Mesothelial cell of epicardium (in vitro differentiated cells): ENCODE measurements around the gene SLC1A1. TPM values are rescaled to one million over a fixed set of nuclear protein-coding genes. Genes with fewer than 3 reads are reported as not detected.

Experiments used
- DNase-seq, 2 experiments: peaks; one replicate each; pipeline ENCODE4 v3.0.0; 2021; ENCODE audit warnings: low spot score in 2 of 2; ENCODE audit not compliant: unreplicated experiment in 2 of 2
- H3K27ac Mint-ChIP-seq: 2 replicates; pipeline ENCODE4 v1.8.0; 2021; ENCODE audit warnings: mixed read lengths
- H3K27me3 Mint-ChIP-seq: 2 replicates; pipeline ENCODE4 v1.8.0; 2021; ENCODE audit warnings: low read depth, mixed read lengths
- H3K36me3 Mint-ChIP-seq: 2 replicates; pipeline ENCODE4 v1.8.0; 2021; ENCODE audit warnings: mixed read lengths
- H3K4me1 Mint-ChIP-seq: 2 replicates; pipeline ENCODE4 v1.8.0; 2021; ENCODE audit warnings: mixed read lengths
- H3K4me3 Mint-ChIP-seq: 2 replicates; pipeline ENCODE4 v1.8.0; 2021; ENCODE audit warnings: mild to moderate bottlenecking, moderate library complexity, mixed read lengths
- H3K9me3 Mint-ChIP-seq: 2 replicates; pipeline ENCODE4 v1.8.0; 2021; ENCODE audit warnings: mixed read lengths
- total RNA-seq: library from RNA; stranded (reverse); gene quantifications from 3 replicates; pipeline ENCODE4 v1.2.1, GENCODE V29; 2021
- TF ChIP-seq, protein P1 (sequence below): fragments of 200-600 bp; sonication (generic); IDR thresholded peaks from one replicate; pipeline ENCODE4 v1.5.0; 2021; ENCODE audit warnings: antibody characterized with exemption; ENCODE audit not compliant: unreplicated experiment

Gene SLC1A1
- total RNA-seq, 1 donor from 2014 or later = 3.9 TPM

DNA sequence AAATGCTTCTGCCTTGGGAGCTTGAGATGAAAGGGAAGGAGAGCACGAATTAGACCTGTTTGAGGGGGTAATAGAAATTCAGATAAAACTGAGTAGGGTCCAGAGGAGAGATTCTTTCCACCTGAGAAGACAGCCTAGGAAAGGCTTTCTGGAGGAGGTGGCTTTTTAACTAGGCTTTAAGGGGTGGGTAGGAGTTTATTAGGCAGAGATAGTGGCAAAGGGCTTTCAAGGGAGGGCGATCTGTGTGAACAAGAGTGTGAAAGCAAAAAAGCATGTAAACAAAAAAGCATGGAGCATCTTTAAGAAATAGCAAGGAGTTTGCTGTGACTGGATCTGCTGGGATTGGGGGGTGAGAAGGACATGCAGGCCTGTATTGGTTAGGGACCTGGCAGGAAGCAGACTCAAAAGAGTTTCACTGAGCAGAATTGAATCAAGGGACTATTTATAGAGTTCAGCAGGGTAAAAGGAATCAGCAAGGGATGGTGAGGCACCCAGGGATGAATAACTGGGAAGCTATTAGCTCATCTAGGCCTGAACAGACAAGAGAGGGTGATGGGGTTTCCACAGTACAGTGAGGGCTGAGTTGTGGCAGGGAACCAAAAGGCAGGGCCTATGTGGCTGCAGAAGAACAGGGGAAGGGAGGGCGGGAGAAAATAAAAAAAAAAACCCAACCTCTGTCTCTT is 18.8 kb downstream of the SLC1A1 start:
- no peak for DNase-seq
- Mint-ChIP-seq H3K4me1 (no peaks in the 10 kb centered on the region), H3K27me3 (no peaks in the 10 kb centered on the region), H3K27ac (no peak overlapping the region), H3K9me3 (no peaks in the 10 kb centered on the region), H3K4me3 (no peak overlapping the region), H3K36me3 (no peaks in the 10 kb centered on the region)
- TF ChIP-seq, protein P1, sequence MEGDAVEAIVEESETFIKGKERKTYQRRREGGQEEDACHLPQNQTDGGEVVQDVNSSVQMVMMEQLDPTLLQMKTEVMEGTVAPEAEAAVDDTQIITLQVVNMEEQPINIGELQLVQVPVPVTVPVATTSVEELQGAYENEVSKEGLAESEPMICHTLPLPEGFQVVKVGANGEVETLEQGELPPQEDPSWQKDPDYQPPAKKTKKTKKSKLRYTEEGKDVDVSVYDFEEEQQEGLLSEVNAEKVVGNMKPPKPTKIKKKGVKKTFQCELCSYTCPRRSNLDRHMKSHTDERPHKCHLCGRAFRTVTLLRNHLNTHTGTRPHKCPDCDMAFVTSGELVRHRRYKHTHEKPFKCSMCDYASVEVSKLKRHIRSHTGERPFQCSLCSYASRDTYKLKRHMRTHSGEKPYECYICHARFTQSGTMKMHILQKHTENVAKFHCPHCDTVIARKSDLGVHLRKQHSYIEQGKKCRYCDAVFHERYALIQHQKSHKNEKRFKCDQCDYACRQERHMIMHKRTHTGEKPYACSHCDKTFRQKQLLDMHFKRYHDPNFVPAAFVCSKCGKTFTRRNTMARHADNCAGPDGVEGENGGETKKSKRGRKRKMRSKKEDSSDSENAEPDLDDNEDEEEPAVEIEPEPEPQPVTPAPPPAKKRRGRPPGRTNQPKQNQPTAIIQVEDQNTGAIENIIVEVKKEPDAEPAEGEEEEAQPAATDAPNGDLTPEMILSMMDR = no peak

DNA sequence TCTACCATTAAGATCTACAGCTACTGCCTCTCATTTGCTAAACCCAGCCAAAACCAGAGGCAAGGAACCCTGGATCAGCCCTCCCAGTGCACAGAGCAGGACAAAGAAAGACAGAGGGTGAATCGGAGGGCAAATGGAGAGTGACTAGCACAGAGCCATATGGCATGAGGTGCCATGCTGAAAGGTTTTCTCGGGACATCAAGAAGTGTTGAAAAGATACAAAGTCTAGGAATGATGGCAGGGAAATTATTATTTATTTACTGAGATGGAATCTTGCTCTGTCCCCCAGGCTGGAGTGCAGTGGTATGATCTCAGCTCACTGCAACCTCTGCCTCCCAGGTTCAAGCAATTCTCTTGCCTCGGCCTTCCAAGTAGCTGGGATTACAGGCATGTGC is 19.3 kb downstream of the SLC1A1 start:
- Mint-ChIP-seq H3K4me3 (no peak overlapping the region), H3K27ac (no peak overlapping the region)
- TF ChIP-seq, protein P1 = no peak

DNA sequence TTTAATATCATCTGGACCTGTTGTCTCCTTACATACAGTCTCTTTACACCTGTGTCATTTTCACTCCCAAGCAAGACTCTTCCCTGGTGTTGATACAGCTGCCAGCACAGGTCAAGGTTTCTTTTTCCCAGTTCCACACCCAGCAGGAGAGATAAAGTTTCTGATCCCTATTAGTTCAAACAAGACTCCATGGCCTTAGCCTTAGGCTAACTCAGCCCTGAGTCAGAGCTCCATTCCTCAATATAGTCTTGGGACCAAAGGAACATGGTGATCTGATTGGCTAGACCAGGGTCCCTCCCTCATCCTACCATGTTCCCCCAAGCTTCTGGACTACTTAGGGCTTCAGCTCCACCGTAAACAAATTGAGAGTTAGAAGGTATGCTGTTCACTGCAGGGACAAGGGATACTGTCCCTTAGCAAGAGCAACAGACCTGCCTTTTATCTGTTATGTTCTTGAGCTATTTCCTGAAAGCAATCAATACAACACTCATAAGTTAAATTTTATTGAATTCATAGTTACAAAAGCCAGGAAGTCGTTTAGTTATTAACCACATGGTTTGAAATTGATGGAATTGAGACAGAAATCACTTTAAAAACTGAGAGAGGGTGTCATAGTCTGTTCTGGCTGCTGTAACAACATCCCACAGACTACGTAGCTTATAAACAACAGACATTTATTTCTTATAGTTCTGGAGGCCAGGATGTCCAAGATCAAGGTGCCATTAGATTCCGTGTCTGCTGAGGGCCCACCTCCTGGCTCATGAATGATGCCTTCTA is 20.5 kb downstream of the SLC1A1 start:
- Mint-ChIP-seq H3K4me1 (no peaks in the 10 kb centered on the region), H3K9me3 (no peaks in the 10 kb centered on the region), H3K36me3 (no peaks in the 10 kb centered on the region), H3K4me3 (no peak overlapping the region), H3K27ac (no peak overlapping the region), H3K27me3 (no peaks in the 10 kb centered on the region)
- DNase-seq = no peak
- TF ChIP-seq, protein P1 = no peak

More for the DNA sequence above, 19.3 kb downstream of the SLC1A1 start:
- Mint-ChIP-seq H3K36me3 (no peaks in the 10 kb centered on the region), H3K4me1 (no peaks in the 10 kb centered on the region), H3K9me3 (no peaks in the 10 kb centered on the region), H3K27me3 (no peaks in the 10 kb centered on the region)
- no peak for DNase-seq

DNA sequence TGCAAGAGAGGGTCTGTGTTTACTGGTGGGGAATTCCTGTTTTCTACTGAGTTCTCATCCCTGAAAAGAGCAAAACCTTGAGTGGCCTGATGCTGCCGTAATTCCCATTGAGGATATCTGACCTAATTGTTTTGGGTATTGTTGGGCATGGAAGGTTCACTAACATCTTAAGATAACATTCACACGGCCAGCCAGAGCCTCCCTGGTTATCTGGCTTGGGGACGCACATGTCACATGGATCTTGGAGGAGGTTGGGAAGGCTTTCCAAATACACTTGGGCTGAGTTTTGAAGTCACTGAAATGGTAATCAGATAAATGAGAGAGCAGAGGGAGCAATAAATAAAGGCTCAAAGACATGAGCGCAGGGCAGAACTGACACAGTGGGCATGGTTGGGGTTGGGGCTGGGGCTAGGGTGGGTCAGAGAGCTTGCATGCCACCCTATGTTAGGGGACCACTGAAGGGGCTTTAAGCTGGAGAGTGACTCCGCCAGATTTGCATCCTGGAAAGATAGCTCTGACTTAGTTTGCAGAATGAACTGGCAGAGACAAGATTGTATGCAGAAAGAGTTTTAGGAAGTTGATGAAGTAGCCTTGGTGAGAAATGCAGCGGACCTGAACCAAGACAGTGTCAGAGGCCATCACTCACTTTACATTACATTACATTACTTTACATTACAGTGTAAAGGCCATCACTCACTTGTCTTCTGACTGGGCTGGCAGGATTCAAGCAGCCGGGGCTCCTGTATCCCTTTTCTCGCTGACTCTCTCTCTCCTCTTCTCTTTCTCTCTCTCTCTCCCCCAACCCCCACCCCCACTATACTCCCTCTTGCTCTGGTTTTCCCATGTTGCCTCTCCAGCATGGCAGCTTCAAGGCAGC is 24.2 kb downstream of the SLC1A1 start:
- Mint-ChIP-seq H3K27me3 (no peaks in the 10 kb centered on the region), H3K27ac (no peak overlapping the region), H3K4me1 (no peaks in the 10 kb centered on the region), H3K36me3 (no peaks in the 10 kb centered on the region), H3K9me3 (no peaks in the 10 kb centered on the region), H3K4me3 (no peak overlapping the region)
- no peak for DNase-seq
- TF ChIP-seq, protein P1 = no peak

DNA sequence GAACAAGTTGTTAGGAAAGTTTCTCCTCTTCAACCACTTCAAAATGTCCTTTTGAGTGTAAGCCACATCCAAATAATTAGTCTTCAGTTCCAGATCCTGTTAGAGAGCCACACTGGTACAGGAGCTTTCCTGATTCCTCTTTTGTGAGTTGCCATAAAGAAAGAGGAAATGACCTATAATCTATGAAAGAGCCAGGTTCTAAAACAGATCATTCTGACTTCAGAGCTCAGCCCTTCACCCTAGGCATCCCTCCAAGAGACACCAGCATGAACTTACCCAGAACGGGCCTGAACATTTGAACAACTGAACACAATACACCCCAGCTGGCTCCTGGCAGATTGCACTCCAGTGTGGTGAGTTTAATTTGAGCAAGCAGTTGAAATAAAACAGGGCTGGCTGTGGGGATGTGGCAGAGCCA is 25.7 kb downstream of the SLC1A1 start:
- H3K9me3 Mint-ChIP-seq = no peaks in the 10 kb centered on the region
- H3K36me3 Mint-ChIP-seq = no peaks in the 10 kb centered on the region
- no peaks in the 10 kb centered on the region for H3K27me3 Mint-ChIP-seq
- no peak overlapping the region for H3K4me3 Mint-ChIP-seq
- H3K27ac Mint-ChIP-seq = no peak overlapping the region
- TF ChIP-seq, protein P1 = no peak
- no peaks in the 10 kb centered on the region for H3K4me1 Mint-ChIP-seq
- DNase-seq = no peak
